Superior temporal gyrus (tissue), 1 donor: Measurements from ENCODE around the gene SLC25A53.
"Not testable (repeated sequence)": the region's sequence is repeated elsewhere in the genome, so short reads cannot be mapped to it uniquely, and the experiment has no call there.

Experiments
- DNase-seq: peaks from one replicate; pipeline ENCODE4 v3.0.0-alpha.2; 2016; ENCODE audit errors: extremely low spot score

SLC25A53 gene

GRCh38 chrX:104134583-104135261 lies 22.1 kb downstream of the SLC25A53 start:
- DNase-seq, result no peak

- no peak for DNase-seq
Observed at GRCh38 chrX:104130808-104131207, 26.0 kb downstream of the SLC25A53 start.

GRCh38 chrX:104126856-104127255 lies 30.0 kb downstream of the SLC25A53 start:
- DNase-seq, result no peak

GRCh38 chrX:104122829-104123228 lies 34.0 kb downstream of the SLC25A53 start:
- no peak for DNase-seq

- no peak for DNase-seq
Observed at GRCh38 chrX:104118765-104119164, 38.0 kb downstream of the SLC25A53 start.

- DNase-seq, result no peak
Observed at GRCh38 chrX:104117759-104118158, 39.0 kb downstream of the SLC25A53 start.

- DNase-seq, result peak; percentile 68
Observed at GRCh38 chrX:104113222-104113965, 43.4 kb downstream of the SLC25A53 start.

- DNase-seq, result peak; percentile 33
Observed at GRCh38 chrX:104112326-104112951, 44.4 kb downstream of the SLC25A53 start, which contains the start of gene ZCCHC18. Gene ZCCHC18, plus strand, starts transcription at chrX:104112523. Its CDS starts 1,589 bp downstream, at chrX:104114112.

- not testable (repeated sequence) for DNase-seq
Observed at GRCh38 chrX:104110491-104111240, 46.1 kb downstream of the SLC25A53 start.

GRCh38 chrX:104108955-104109354 lies 47.9 kb downstream of the SLC25A53 start:
- no peak for DNase-seq

GRCh38 chrX:104105330-104106262 lies 51.2 kb downstream of the SLC25A53 start:
- no peak for DNase-seq

GRCh38 chrX:104104676-104105075 lies 52.1 kb downstream of the SLC25A53 start:
- no peak for DNase-seq

- DNase-seq, result no peak
Observed at GRCh38 chrX:104098919-104099318, 57.9 kb downstream of the SLC25A53 start.

- DNase-seq, result peak; percentile 79
Observed at GRCh38 chrX:104098151-104098808, 58.5 kb downstream of the SLC25A53 start.

GRCh38 chrX:104085919-104086318 lies 70.9 kb downstream of the SLC25A53 start:
- DNase-seq, result no peak

GRCh38 chrX:104085477-104085876 lies 71.3 kb downstream of the SLC25A53 start:
- no peak for DNase-seq

GRCh38 chrX:104084534-104085277 lies 72.1 kb downstream of the SLC25A53 start:
- no peak for DNase-seq

GRCh38 chrX:104084063-104084462 lies 72.7 kb downstream of the SLC25A53 start:
- no peak for DNase-seq

GRCh38 chrX:104077854-104078253 lies 79.0 kb downstream of the SLC25A53 start:
- not testable (repeated sequence) for DNase-seq
